ENCODE measurements around the gene STON1.
"Not testable (repeated sequence)": the region's sequence is repeated elsewhere in the genome, so short reads cannot be mapped to it uniquely, and the experiment has no call there.

The STON1 gene

DNA sequence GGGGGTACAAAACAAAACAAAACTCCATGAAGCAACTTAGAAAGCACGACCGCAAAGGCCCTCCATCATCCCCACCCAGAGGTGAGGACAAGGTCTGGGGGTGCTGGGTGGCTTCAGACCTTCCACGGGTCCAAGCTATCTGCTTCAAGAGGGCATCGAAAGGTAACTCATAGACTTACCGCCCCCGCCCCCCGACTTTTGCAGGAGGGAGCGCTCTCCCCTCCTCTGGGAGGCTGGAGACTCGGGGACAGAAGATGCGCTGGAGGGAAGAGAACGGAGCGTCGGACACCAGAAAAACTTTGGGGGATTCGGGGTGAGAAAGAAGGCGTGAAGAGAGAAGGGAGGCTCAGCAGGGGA lies 300 bp upstream of the STON1 start:
- no peak for DNase-seq

GRCh38 chr2:48531141-48531648 lies 1.2 kb downstream of the STON1 start:
- peak in 1 of 6 experiments; percentile 25 for DNase-seq

- no peak for DNase-seq
Measured at GRCh38 chr2:48532174-48532573, 2.2 kb downstream of the STON1 start.

- no peak for DNase-seq
Measured at GRCh38 chr2:48532824-48533223, 2.9 kb downstream of the STON1 start.

- no peak for DNase-seq
Measured at GRCh38 chr2:48534781-48535180, 4.8 kb downstream of the STON1 start.

DNA sequence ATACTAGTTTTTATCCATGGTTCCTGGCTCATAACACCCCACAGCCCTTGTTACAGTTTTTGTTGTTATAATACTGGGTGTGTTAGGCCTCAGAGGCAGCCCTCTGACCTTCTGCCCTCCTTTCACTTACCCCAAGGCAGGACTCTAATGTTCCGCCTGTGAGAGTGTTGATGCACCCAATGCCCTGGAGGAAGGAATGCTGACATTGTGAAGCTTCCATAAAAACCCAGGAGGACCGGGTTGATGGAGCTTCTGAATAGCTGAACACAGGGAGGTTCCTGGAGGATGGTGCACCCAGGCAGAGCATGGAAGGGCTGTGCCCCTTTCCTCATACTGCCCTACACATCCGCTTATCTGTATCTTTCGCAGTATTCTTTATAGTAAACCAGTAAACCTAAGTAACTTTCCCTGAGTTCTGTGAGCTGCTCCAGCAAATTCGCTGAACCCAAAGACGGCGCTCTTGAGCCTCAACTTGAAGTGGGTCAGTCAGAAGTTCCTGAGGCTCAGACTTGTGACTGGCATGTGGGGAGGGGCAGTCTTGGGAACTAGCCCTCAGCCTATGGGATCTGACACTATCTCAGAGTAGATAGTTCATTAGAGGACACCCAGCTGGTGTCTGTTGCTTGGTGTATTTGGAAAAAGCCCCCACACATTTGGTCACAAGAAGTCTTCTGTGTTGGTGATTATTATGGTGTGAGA lies 10.4 kb downstream of the STON1 start:
- no peak for DNase-seq

GRCh38 chr2:48541666-48542389 lies 11.9 kb downstream of the STON1 start:
- DNase-seq = no peak

DNA sequence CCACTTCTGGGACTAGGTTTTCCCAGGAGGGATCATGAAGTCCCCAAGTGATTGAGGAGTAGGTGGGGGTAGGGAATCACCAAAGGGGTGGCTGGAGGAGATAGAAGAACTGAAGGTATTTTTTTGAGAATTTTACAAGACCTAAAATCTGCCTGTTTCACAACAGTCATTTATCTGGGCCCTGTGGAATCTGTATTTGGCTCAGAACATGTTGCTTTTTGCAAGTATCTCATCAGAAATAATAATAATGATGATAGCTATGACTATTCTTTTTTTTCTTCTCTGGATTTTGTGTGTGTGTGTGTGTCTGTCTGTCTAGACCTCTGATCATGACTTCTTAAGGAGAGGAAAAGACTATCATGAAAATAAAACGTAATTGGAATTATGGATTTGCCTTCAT lies 13.9 kb downstream of the STON1 start:
- DNase-seq = no peak

DNA sequence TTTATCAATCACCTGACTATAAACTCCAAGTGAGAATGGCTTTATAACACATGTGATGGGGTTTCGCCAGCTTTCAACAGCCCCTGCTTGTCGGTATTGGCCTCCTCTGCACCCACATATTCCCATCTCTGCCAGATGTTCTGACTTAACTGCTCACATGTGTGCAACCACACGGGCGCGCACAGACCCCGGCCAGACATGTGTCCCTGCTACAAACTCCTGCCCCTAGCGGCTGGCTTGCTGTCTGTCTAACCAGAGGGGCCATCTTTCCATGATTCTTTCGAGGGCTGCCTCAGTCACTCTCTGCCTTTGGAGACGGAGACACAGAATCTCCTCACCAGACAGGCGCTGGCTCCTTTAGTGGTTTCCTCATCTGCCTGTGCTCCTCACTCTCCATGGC lies 15.3 kb downstream of the STON1 start:
- no peak for DNase-seq

DNA sequence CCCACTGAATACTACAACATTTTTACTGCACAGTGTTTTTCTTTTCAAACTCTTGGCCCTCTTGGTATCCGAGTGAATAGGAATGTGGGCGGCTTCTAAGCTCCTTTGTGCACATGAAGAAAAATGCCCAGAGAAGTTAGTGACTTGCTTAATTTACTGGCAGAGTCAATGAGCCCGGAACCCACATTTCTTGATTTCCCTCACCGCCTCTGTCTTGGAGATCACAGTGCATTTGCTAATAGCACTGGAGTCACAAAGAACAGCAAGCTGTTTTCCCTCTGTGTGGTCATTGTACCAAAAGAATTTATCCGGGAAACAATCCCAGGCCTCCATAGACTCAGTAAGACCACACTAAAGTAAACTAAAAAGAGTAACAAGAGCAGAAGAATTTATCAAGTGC lies 18.9 kb downstream of the STON1 start:
- no peak for DNase-seq

DNA sequence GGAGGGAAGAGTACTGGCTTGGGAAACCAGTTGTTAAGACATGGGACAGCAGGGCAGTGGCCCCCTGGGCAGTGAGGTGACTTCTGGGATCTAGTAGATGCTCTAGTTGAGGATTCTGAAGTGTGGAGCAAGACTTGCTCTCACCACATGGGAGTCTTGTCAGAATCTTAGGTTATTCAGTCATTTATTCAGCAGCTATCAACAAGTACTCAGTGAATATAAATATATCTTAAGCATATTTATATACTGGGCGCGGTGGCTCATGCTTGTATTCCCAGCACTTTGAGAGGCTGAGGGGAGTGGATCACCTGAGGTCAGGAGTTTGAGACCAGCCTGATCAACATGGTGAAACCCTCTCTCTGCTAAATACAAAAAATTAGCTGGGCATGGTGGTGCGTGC lies 20.0 kb downstream of the STON1 start:
- no peak for DNase-seq

DNA sequence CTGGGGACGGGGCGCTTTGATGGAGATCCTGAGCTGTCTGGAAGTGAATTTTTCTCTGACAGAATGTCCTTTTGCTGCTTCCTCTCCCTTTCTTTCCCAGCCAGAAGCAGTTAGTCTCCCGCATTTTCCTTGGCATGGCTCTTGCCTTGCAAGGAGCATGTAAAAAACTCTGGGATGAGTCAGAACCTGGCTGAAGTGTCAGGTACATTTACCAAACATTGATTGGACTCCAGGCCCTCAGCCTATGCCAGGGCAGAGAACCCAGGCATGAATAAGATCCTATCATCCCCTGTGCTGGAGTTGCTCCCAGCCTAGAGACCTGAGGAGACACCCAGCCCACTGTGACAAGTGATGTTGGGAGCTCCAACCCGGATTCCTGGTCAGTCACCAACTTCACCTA lies 21.6 kb downstream of the STON1 start:
- DNase-seq = no peak

DNA sequence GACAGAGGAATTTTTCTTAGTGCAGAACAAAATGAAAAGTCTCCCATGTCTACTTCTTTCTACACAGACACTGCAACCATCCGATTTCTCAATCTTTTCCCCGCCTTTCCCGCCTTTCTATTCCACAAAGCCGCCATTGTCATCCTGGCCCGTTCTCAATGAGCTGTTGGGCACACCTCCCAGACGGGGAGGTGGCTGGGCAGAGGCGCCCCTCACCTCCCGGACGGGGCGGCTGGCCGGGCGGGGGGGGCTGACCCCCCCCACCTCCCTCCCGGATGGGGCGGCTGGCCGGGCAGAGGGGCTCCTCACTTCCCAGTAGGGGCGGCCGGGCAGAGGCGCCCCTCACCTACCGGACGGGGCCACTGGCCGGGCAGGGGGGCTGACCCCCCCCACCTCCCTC lies 25.1 kb downstream of the STON1 start:
- not testable (repeated sequence) for DNase-seq

GRCh38 chr2:48558456-48558855 lies 28.5 kb downstream of the STON1 start:
- no peak for DNase-seq

- no peak for DNase-seq
Measured at GRCh38 chr2:48560546-48561209, 30.7 kb downstream of the STON1 start.

DNA sequence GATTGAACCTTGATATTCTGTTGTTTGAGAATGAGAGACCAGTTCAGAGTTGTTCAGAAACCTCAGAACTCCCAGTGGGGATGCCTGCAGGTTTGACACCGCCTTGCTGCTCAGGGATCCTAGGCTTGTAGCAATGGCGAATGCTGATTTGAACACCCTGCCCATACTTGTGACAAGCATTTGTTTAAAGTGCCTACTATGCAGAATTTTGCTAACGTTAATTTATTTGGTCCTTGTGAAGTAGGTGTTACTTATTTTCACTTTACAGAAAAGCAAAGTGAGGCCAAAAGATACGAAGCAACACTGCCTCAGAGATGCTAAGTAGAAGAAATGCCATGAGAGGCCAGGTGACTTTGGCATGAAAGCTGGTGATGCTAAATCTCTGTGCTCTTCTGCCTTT lies 32.3 kb downstream of the STON1 start:
- no peak for DNase-seq

- no peak for DNase-seq
Measured at GRCh38 chr2:48566592-48567310, 36.8 kb downstream of the STON1 start.

GRCh38 chr2:48567671-48568070 lies 37.7 kb downstream of the STON1 start:
- DNase-seq = no peak

GRCh38 chr2:48568547-48568946 lies 38.6 kb downstream of the STON1 start:
- no peak for DNase-seq

GRCh38 chr2:48569433-48569832 lies 39.5 kb downstream of the STON1 start:
- DNase-seq = no peak

DNA sequence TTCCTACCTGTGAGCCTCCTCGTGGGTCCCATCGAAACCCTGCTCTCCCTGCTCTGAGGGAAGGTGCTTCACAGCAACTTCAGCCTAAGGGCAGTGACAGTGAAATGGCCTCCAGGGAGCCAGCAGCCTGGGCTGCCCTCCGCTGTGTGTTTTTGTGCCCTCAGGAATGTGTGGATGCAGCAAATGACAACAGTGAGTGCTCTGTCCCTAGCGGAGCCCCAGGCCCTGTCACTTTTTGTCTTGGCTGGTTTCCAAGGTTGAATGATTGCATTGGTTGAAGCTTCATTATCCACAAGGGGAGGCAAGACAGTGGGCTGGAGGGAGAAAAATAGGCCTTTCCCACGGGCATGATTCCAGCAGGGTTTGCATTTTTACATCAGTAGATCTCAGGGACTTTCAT lies 42.9 kb downstream of the STON1 start:
- no peak for DNase-seq

- DNase-seq = no peak
Measured at GRCh38 chr2:48574353-48575287, 44.7 kb downstream of the STON1 start.
